SH-SY5Y (cell line): ENCODE data around the gene INSR.

ENCODE experiments used
- GATA2 ChIP-seq: IDR thresholded peaks from 2 replicates; pipeline ENCODE4 v1.6.1; 2011; ENCODE audit warnings: mild to moderate bottlenecking, low read depth, low read length
- GATA3 ChIP-seq: IDR thresholded peaks from 2 replicates; pipeline ENCODE4 v1.6.1; 2011; ENCODE audit warnings: low read depth, mild to moderate bottlenecking, low read length, moderate library complexity

GRCh38 chr19:7297742-7298141, 3.5 kb upstream of the INSR start:
- TF ChIP-seq GATA2 (no peak), GATA3 (no peak)
